Measurements from ENCODE around the gene TSPO2. TPM values are rescaled to one million over a fixed set of nuclear protein-coding genes. Genes with fewer than 3 reads are reported as not detected.

Gene TSPO2
- total and polyA plus RNA-seq, 2 of the 4 experiments (the other 2 are of a cell fraction), result not detected

DNA sequence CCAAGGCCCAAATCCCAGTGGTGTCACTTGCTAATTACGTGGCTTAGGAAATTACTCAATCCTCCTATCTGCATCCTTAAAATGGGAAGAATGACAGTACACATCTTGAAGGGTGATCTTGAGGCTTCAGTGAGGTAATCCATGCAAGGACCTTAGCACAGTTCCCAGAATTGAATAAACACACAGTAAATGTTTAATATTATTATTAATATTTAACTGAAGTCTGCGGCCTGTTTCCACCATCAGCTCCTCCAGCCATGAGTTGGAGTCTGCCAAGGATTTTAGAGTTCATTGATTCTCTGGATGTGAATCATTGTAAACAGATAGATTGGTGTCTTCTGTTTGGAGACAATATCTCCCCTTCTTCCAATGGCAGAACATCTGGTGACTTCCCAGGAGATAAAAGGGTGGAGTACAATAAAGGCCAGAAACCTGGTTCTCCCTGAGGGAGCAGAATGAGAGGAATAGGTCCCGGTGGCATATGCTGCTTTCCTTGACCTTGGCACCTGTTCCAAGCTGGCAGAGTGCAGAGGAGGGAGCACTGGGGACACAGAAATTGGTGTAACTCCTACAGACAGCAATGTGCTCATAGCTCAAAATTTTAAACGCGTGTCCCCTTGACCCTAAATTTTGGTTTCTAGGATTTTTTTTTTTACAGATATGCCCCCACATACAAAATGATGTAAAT, 28.7 kb upstream of the TSPO2 start:
- ChIA-PET POLR2A (ENCODE audit: unreplicated experiment) (no interaction called here), CTCF (no interaction called here)
- H3K4me2 ChIP-seq (ENCODE audit: low read depth, low read length), result no peak overlapping the region
- no peak overlapping the region for H2BK5ac ChIP-seq (ENCODE audit: low read depth, low read length, poor library complexity, severe bottlenecking)
- H4K5ac ChIP-seq (ENCODE audit: low read depth, low read length), result no peak overlapping the region
- intact Hi-C loops (cut with micrococcal nuclease), result no loop called here
- H3K9me1 ChIP-seq (ENCODE audit: insufficient read depth, low read length), result no peaks in the 10 kb centered on the region
- no peaks in the 10 kb centered on the region for H3K79me1 ChIP-seq (ENCODE audit: low read depth in 1 of 2, low read length in 2 of 2)
- no peak overlapping the region for H2BK20ac ChIP-seq (ENCODE audit: low read depth, low read length)
- dilution Hi-C loops (cut with HindIII; ENCODE audit: low sequenced_read_pairs, unreplicated experiment), result no loop called here
- H3K56ac ChIP-seq (ENCODE audit: extremely low read depth, insufficient read depth, low read length), result no peak overlapping the region
- DNase-seq (no peak), ATAC-seq (ENCODE audit: low read depth) (no peak)
- H2BK120ac ChIP-seq (ENCODE audit: low read depth, low read length), result no peak overlapping the region
- H2AK9ac ChIP-seq (replicated peaks; ENCODE audit: low read depth, low read length, poor library complexity), result no peak overlapping the region
- no peak overlapping the region for H3K23ac ChIP-seq (ENCODE audit: low read depth, low read length)
- no peaks in the 10 kb centered on the region for H3K4me1 ChIP-seq (ENCODE audit: control insufficient read depth, insufficient read depth, low read length)
- 0 out of 2 replicates have a peak, but pooled peaks cover 2% of the 10 kb centered on the region for H3K9me3 ChIP-seq (ENCODE audit: control insufficient read depth, insufficient read depth, low read length)
- TF ChIP-seq, protein P1, sequence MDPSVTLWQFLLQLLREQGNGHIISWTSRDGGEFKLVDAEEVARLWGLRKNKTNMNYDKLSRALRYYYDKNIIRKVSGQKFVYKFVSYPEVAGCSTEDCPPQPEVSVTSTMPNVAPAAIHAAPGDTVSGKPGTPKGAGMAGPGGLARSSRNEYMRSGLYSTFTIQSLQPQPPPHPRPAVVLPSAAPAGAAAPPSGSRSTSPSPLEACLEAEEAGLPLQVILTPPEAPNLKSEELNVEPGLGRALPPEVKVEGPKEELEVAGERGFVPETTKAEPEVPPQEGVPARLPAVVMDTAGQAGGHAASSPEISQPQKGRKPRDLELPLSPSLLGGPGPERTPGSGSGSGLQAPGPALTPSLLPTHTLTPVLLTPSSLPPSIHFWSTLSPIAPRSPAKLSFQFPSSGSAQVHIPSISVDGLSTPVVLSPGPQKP (IDR thresholded peaks at IDR 0.05; ENCODE audit: borderline replicate concordance, low read depth, low read length), result no peak
- TF ChIP-seq FOS (IDR thresholded peaks at IDR 0.05; ENCODE audit: low read depth, low read length) (no peak), RFX5 (IDR thresholded peaks at IDR 0.05; ENCODE audit: low read depth, low read length) (no peak), MAFK (IDR thresholded peaks at IDR 0.05; ENCODE audit: low read depth, low read length) (no peak), CHD1 (IDR thresholded peaks at IDR 0.05; ENCODE audit: low read depth, low read length) (no peak), BHLHE40 (IDR thresholded peaks at IDR 0.05; ENCODE audit: low read depth, low read length) (no peak), CEBPB (IDR thresholded peaks at IDR 0.05; ENCODE audit: low read depth, low read length) (no peak), POLR2A (IDR thresholded peaks at IDR 0.05; ENCODE audit: low read depth, low read length) (no peak), RCOR1 (IDR thresholded peaks at IDR 0.05; ENCODE audit: insufficient replicate concordance, low read length) (no peak)
- TF ChIP-seq, protein P2, sequence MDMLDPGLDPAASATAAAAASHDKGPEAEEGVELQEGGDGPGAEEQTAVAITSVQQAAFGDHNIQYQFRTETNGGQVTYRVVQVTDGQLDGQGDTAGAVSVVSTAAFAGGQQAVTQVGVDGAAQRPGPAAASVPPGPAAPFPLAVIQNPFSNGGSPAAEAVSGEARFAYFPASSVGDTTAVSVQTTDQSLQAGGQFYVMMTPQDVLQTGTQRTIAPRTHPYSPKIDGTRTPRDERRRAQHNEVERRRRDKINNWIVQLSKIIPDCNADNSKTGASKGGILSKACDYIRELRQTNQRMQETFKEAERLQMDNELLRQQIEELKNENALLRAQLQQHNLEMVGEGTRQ (IDR thresholded peaks at IDR 0.05; ENCODE audit: low read depth, low read length), result no peak
- peaks cover 23% of the 10 kb centered on the region for H3K27me3 ChIP-seq (ENCODE audit: control insufficient read depth, insufficient read depth, low read length)
- no peak overlapping the region for H2AK5ac ChIP-seq (ENCODE audit: low read depth, low read length)
- no peak overlapping the region for H3K4ac ChIP-seq (ENCODE audit: low read depth, low read length)
- in situ Hi-C loops (cut with MboI; ENCODE audit: low sequenced_read_pairs), result no loop called here
- H3K14ac ChIP-seq (replicated peaks; ENCODE audit: low read depth, low read length), result no peak overlapping the region
- H3K4me3 ChIP-seq (ENCODE audit: insufficient read depth, low read depth, low read length), result no peak overlapping the region
- no TSS peak for BruUV-seq (replicated peaks)
- H4K20me1 ChIP-seq (ENCODE audit: insufficient read depth, low read length), result no peaks in the 10 kb centered on the region
- H3K36me3 ChIP-seq (ENCODE audit: control insufficient read depth, insufficient read depth, low read length), result no peaks in the 10 kb centered on the region
- H2AFZ ChIP-seq (replicated peaks; ENCODE audit: low read length, poor library complexity), result no peak overlapping the region
- no peak overlapping the region for H3K18ac ChIP-seq (ENCODE audit: low read depth, low read length)
- 20% methylated on average over 1 of the region's 5 CpGs; no CpG with 5 or more reads in 1 of the 2 experiments for WGBS, 2 experiments (ENCODE audit: extremely low coverage in 2 of 2, insufficient read length in 1 of 2)
- no peak overlapping the region for H3K27ac ChIP-seq (ENCODE audit: insufficient read depth, low read length)
- no peak overlapping the region for H4K91ac ChIP-seq (ENCODE audit: insufficient read depth, low read depth, low read length)
- H2BK15ac ChIP-seq (ENCODE audit: low read depth, low read length), result no peak overlapping the region
- H4K8ac ChIP-seq (ENCODE audit: low read depth in 2 of 2, low read length in 2 of 2), result no peak overlapping the region
- H3K9ac ChIP-seq (ENCODE audit: low read depth, low read length), result no peak overlapping the region
